Adipose tissue (tissue), 3 donors: ENCODE results near the gene VAMP2. TPM values are rescaled to one million over a fixed set of nuclear protein-coding genes. Genes with fewer than 3 reads are reported as not detected.

ENCODE experiments used
- H3K27ac ChIP-seq: one replicate; pipeline ENCODE4 v1.5.1; 2013; ENCODE audit warnings: low read depth, low read length
- WGBS, 3 donors: extraction: QIAGEN DNeasy Blood & Tissue Kit; methylation state at CpG; one replicate each; pipeline ENCODE4 v1.1.7; 2013; 5-methylcytosine and 5-hydroxymethylcytosine counted together
- polyA plus RNA-seq, 3 donors: library from polyadenylated mRNA; stranded (reverse); fragments of 200-250 nt; gene quantifications; one replicate each; pipeline ENCODE4 v1.2.3, GENCODE V29; 2013
- donor health status: healthy with polysubstance abuse.
- donor health status: Bipolar disorder and iron deficiency.
- donor health status: healthy.

The VAMP2 gene
- polyA plus RNA-seq, 3 donors = 36.0 to 52.6 (median 49.6) TPM

GRCh38 chr17:8133399-8133798, 29.3 kb downstream of the VAMP2 start:
- H3K27ac ChIP-seq = no peak overlapping the region
- WGBS, 3 donors = 71 to 78% (median 74%) methylated on average over 12 of the region's 12 CpGs

GRCh38 chr17:8131844-8132441, 30.8 kb downstream of the VAMP2 start:
- H3K27ac ChIP-seq = no peak overlapping the region
- WGBS, 3 donors = 68 to 75% (median 73%) methylated on average over 3 of the region's 3 CpGs

GRCh38 chr17:8128125-8128784, 34.5 kb downstream of the VAMP2 start:
- 64 to 87% (median 86%) methylated on average over 14 of the region's 14 CpGs for WGBS, 3 donors
- H3K27ac ChIP-seq = no peak overlapping the region

- H3K27ac ChIP-seq = no peak overlapping the region
- 0% methylated on average over 31 to 45 of the region's 45 CpGs for WGBS, 3 donors
Observed at GRCh38 chr17:8126491-8127066, 36.2 kb downstream of the VAMP2 start.

- 0 to 1% (median 1%) methylated on average over 35 of the region's 35 CpGs for WGBS, 3 donors
- H3K27ac ChIP-seq = no peak overlapping the region
Observed at GRCh38 chr17:8125947-8126490, 36.7 kb downstream of the VAMP2 start.

- no peak overlapping the region for H3K27ac ChIP-seq
- 0 to 1% (median 1%) methylated on average over 40 of the region's 40 CpGs for WGBS, 3 donors
Observed at GRCh38 chr17:8125154-8125946, 37.4 kb downstream of the VAMP2 start.

GRCh38 chr17:8124350-8125153, 38.2 kb downstream of the VAMP2 start:
- H3K27ac ChIP-seq = no peak overlapping the region
- WGBS, 3 donors = 2 to 6% (median 3%) methylated on average over 24 of the region's 24 CpGs

- 1 to 2% (median 1%) methylated on average over 29 of the region's 29 CpGs for WGBS, 3 donors
- H3K27ac ChIP-seq = no peak within 1 kb of the TSS
Observed at GRCh38 chr17:8123695-8124349, 38.9 kb downstream of the VAMP2 start, which contains the start of gene HES7. TSS of gene HES7 (minus strand) at chr17:8124106. CDS start at chr17:8124084, 22 bp downstream.

- H3K27ac ChIP-seq = no peak overlapping the region
- 1 to 2% (median 1%) methylated on average over 48 to 55 of the region's 55 CpGs for WGBS, 3 donors
Observed at GRCh38 chr17:8122924-8123694, 39.6 kb downstream of the VAMP2 start.

- whole genome bisulfite sequencing, 3 donors = 0 to 1% (median 1%) methylated on average over 29 of the region's 29 CpGs
Observed at GRCh38 chr17:8122422-8122923, 40.3 kb downstream of the VAMP2 start.

GRCh38 chr17:8121681-8122421, 40.9 kb downstream of the VAMP2 start:
- 0 to 1% (median 1%) methylated on average over 38 to 76 of the region's 76 CpGs for WGBS, 3 donors
- H3K27ac ChIP-seq = no peak overlapping the region

More at GRCh38 chr17:8122422-8122923, 40.3 kb downstream of the VAMP2 start:
- no peak overlapping the region for H3K27ac ChIP-seq

- 0 to 1% (median 1%) methylated on average over 23 to 25 of the region's 25 CpGs for WGBS, 3 donors
- no peak overlapping the region for H3K27ac ChIP-seq
Observed at GRCh38 chr17:8121407-8121680, 41.4 kb downstream of the VAMP2 start.

GRCh38 chr17:8120520-8121406, 42.0 kb downstream of the VAMP2 start:
- WGBS, 3 donors = 0 to 1% (median 0%) methylated on average over 39 to 40 of the region's 40 CpGs
- H3K27ac ChIP-seq = no peak overlapping the region

- H3K27ac ChIP-seq = no peak overlapping the region
- 0 to 1% (median 1%) methylated on average over 28 of the region's 28 CpGs for WGBS, 3 donors
Observed at GRCh38 chr17:8119581-8120519, 42.9 kb downstream of the VAMP2 start.
